GM19023 (cell line): ENCODE data around the gene ZNF185.

Experiments used
- ATAC-seq: cut with Tn5 transposase; IDR thresholded peaks from one replicate; pipeline ENCODE4 v1.9.1; 2021; ENCODE audit warnings: mild to moderate bottlenecking, moderate library complexity; ENCODE audit not compliant: unreplicated experiment

ZNF185 gene

DNA sequence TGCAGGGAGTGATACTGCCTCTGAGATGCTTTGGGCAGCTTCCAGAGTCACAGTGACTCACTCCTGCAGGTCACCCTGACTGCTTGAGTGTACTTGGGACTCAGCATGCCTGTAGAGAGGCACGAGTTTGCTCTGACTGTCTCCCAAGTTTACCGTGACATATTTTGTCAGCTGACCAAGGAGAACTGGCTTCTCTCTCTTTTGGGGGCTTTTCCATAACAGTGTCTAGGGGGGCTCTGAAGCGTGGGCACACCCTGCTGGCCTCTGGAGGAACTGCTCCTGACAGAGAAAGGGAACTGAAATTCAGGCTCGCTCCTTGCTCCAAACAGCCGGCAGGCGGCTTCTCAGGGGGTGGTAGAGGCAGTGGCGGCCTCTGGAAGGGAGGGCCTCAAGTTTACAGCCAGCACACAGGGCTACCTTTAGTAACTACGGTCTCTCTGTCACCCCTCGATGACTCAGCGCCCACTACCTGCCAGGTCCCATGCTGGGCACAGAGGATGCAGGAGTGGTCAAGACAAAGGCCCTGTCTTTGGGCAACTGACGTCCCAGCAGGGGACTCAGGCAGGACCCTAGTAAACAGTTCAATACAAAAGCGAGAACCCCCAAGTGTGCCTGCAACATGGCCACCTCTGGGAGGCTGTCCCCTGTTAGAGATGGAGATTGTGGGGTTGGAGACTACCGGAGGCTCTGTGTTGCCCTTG lies 17.8 kb downstream of the ZNF185 start:
- peak; percentile 78 for ATAC-seq

- no peak for ATAC-seq
Measured at GRCh38 chrX:152917656-152918579, 20.1 kb downstream of the ZNF185 start.

DNA sequence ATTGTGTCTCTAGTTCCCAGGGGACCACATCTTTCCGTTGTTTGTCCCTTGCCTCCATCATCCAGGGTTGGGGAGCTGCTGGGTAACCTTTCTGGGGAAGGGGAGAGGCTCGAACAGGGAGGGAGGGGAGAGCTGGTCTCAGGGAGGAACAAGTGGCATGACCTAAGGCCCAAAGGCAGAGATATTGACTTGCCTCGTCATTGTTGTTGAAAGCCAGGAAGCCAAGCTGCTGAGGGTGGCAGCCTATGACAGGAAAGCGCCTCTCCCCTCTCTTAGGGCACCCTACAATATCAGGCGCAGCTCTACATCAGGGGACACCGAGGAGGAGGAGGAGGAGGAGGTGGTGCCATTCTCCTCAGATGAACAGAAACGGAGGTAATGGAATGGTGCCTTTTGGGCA lies 20.8 kb downstream of the ZNF185 start:
- ATAC-seq = no peak

DNA sequence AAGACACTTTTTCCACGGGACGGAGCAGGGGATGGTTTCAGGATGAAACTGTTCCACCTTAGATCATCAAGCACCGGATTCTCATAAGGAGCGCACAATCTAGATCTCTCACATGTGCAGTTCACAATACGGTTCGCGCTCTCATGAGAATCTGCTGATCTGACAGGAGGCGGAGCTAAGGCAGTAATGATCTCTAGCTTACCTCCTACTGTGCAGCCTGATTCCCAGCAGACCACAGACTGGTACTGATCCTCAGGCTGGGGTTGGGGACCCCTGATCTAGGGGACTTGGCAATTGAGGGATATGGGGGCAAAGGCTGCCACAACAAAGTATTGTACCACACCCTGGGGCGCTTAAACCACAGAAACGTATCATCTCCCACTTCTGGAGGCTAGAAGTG lies 25.7 kb downstream of the ZNF185 start:
- no peak for ATAC-seq

DNA sequence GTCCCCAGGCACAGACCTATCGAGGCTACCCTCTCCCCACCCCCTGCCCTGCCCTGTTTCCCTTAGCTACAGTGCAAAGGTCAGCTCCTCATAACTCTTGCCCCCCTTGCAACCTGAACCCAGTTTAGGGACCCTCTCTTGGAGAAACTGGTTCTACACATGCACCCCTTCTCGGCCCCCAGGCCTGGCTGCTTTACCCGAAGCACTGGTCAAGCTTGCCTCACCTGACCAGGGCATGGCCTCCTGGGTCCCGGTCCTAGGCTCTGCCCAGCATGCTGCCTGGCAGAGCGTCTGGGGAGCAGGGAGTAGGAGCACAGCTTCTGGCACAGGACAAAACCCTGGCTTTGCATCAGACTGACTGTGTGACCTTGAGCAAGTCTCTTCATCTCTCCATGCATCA lies 28.0 kb downstream of the ZNF185 start:
- ATAC-seq = no peak

DNA sequence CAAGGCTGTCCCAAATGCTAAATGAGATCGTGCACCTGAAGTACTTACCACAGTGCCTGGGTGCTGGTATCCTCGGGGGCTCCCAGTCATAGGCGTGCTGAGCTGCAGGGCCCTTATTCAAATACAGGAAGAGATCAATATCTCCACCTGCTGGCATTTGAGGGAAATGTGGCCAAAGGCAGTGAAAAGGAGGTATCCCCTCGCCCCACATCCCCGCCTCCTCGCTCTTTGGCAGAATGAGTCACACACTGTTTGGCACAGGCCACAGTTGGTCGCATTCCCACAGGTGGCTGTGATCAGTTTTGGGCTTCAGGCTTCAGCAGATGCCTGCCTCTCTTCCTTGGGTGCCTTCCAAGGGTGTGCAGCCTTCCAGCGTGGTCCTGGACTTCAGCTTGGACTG lies 28.4 kb downstream of the ZNF185 start:
- ATAC-seq = peak; percentile 78

DNA sequence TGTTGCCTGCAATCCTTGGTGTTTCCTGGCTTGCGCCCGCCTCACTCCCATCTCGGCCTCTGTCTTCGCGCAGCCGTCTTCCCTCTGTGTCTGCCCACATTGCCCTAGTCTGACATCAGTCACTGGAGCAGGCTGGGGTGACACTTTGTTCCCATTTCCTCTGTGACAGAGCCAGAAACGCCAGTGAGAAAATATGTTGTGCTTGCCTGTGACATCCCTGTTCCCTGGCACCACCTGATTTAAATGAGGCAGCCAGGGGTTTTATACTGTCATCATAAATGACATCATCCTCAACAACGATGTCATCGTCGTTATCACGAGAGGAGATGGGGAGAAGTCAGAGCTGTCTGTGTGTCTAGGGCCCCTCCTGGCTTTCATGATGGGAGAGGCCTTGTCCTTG lies 29.1 kb downstream of the ZNF185 start:
- no peak for ATAC-seq

DNA sequence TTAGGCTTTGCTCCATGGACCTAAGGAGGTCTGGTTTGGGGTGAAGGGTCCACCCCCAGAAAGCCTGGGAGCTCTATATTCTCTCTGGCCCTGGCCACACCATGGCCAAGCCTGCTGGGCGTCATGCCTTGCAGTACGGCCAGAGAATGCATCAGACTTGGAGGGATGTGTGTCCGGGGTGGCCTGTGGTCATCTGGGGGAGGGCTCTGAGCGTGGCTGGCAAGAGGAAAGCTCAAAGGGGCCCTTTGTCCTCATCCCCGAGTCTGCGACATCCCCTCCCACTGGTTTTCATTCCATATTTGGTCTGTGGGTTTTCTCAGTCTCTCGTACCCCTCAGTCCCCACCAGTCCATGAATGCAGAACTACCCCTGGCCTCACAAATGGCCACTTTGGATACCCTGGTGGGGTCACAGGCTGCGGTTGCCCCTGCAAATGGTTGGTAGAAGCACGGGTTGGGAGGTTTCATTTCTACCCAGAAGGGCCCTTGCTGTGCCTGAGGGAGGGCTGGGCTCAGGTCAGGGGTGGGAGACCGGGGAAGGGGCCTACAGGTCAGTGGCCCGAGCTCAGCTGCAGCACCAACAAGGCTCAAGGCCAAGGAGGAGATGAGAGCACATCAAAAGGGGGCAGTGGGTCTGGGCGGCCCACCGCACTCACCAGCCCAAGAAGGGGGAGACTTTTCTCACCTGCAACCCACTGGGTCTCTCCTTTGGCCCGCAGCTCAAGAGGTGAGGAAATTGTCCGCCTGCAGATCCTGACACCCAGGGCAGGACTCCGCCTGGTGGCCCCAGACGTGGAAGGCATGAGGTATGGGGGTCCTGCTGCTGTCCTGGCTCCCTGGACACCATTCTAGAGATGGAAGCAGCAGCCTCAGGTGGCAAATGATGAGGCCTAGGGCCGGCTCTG lies 30.2 kb downstream of the ZNF185 start:
- ATAC-seq = no peak

GRCh38 chrX:152928761-152929400 lies 31.0 kb downstream of the ZNF185 start:
- no peak for ATAC-seq

GRCh38 chrX:152929898-152930297 lies 32.0 kb downstream of the ZNF185 start:
- ATAC-seq = no peak

GRCh38 chrX:152930516-152930915 lies 32.6 kb downstream of the ZNF185 start:
- no peak for ATAC-seq

DNA sequence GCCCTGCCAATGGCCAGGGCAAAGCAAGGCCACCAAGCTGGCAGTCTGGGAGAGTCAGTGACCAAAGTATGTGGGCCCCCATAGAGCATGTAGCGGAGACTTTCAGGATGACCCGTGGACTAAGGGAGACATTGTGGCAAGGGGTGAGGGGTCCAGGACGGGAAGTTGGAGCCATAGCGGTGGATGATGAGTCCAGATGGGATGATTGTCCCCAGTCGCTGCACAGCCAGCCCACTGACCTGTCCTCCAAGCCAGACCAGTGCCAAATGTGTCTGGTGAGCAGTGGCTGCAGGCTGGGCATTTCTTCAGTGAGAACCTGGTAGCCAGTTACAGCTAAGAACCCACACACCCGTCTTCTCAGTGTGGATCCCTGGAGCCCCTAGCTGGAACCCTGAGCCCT lies 34.3 kb downstream of the ZNF185 start:
- no peak for ATAC-seq

- no peak for ATAC-seq
Measured at GRCh38 chrX:152932598-152933175, 34.8 kb downstream of the ZNF185 start.

GRCh38 chrX:152936306-152936705 lies 38.4 kb downstream of the ZNF185 start:
- no peak for ATAC-seq

DNA sequence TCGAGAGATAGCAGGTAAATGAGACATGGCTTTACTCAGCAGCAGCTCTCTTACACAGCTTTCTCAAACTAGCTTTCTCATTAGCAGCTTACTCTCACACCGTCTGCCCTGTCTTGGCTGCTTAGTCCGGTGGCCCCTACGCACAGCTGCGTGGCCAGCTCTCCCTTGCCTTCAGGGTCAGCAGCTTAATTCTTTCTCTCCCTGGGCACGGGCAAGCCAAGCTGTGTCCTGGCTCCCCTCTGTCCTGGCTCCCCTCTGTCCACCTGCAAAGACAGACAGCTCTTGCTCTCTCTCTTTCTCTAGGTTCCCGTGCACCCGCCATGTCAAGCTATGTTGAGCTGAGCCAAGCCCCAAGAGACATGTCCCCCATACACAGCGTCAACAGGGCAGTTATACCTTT lies 39.4 kb downstream of the ZNF185 start:
- ATAC-seq = no peak

DNA sequence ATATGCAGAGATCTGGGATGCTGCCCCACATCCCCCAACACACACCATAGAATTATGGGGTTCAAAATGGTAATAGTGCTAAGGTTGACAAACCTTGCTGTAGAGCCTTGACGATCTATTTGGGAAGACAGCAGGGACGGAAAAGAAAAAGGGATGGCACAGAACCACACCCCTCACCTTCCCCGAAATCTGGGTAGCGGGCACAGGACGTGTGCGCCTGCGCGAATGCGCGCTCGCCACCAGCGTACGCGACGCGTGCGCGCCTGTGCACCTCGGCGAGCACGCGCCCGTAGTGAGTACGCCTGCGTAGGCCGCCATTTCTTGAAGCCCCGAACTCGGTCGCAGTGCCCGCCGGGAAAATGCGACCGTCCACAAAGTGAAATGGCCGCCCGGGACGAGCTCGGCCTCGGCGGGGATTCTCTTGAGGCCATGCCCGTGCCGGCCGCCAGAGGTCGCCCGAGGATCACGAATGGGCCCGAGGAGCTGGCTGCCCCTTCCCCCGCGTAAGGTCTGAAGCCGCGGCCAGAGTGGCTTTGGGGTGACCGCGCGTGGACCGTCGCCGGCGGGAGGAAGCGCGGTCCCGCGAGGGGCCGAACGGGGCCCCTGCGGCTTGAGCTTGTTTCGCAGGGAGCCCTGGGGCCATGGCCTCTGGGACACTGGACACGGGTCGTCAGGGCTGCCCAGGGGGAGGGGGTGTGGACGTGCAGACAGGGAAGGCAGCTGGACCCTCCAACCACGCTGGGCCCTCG lies 43.6 kb downstream of the ZNF185 start:
- peak; percentile 82 for ATAC-seq

DNA sequence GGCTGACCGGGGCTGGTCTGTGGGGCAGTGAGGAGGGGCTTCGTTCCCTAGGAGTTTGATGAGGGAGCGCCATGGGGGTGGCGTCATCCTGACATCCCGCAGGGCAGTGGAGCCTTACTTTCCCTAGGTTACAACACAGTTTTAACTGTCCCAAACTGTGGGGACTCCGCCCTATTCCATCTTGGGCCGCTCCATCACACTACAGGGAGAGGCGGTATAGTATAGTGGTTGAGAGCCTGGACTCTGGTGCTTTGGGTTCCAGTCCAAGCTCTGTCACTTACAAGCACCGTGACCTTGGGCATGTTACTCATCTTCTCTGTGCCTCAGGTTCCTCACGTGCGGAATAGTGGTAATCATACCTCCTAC lies 44.2 kb downstream of the ZNF185 start:
- no peak for ATAC-seq

- no peak for ATAC-seq
Measured at GRCh38 chrX:152943826-152944225, 46.0 kb downstream of the ZNF185 start.
